GM12878 (cell line): ENCODE measurements around the gene PLPP6. TPM values are rescaled to one million over a fixed set of nuclear protein-coding genes. Genes with fewer than 3 reads are reported as not detected.
"Not testable (repeated sequence)": the region's sequence is repeated elsewhere in the genome, so short reads cannot be mapped to it uniquely, and the experiment has no call there.

Source experiments
- ATAC-seq: fragments of 200-7000 bp; cut with Tn5 transposase; 3 replicates; pipeline ENCODE4 v1.9.1; 2020; ENCODE audit warnings: mild to moderate bottlenecking, moderate library complexity
- BruUV-seq: library from RNA; stranded (reverse); fragments of 400-500 nt; replicated peaks from 2 replicates; lab custom pipeline; 2021; lab: Mats Ljungman, UMichigan
- CTCF ChIA-PET: fragments of 300-600 bp; sonication (Branson Sonifier 250); formaldehyde crosslinking; extraction: SDS; loops from one replicate; lab custom pipeline; 2021; ENCODE audit warnings: inconsistent platforms; lab: Yijun Ruan, JAX
- POLR2A ChIA-PET: fragments of 350-600 bp; formaldehyde crosslinking; extraction: SDS; loops from one replicate; lab custom pipeline; 2021; ENCODE audit warnings: inconsistent platforms; lab: Charles Lee
- RAD21 ChIA-PET: fragments of 300-600 bp; sonication (Branson Sonifier 250); formaldehyde crosslinking; loops from one replicate; lab custom pipeline; 2023; ENCODE audit warnings: antibody characterized with exemption; ENCODE audit not compliant: unreplicated experiment; lab: Charles Lee
- SMC1A ChIA-PET: fragments of 300-600 bp; sonication (Branson Sonifier 250); formaldehyde crosslinking; loops from one replicate; lab custom pipeline; 2023; ENCODE audit not compliant: unreplicated experiment, uncharacterized antibody; lab: Charles Lee
- DNase-seq: peaks from one replicate; pipeline ENCODE4 v3.0.0-alpha.2; 2011; ENCODE audit warnings: low read depth, low spot score
- FAIRE-seq: peaks from 3 replicates; lab custom pipeline; 2011; peaks lifted over from hg19 to GRCh38; lab: Jason Lieb, UNC
- H2AFZ ChIP-seq: 2 replicates; pipeline ENCODE4 v1.6.0; 2011; ENCODE audit warnings: low read depth, low read length, control low read depth; ENCODE audit not compliant: control insufficient read depth
- H3K27ac ChIP-seq: 2 replicates; pipeline ENCODE4 v1.5.1; 2011; ENCODE audit warnings: control low read depth; ENCODE audit not compliant: control insufficient read depth, insufficient read depth
- H3K27me3 ChIP-seq, 2 experiments: replicated peaks in 1 of 2; 2 replicates each; pipeline versions ENCODE4 v1.6.0 to v1.6.1; 2011; ENCODE audit warnings: low read length in 1 of 2; ENCODE audit not compliant: control insufficient read depth in 2 of 2, insufficient read depth in 2 of 2
- H3K36me3 ChIP-seq, 2 experiments: 2 replicates each; pipeline ENCODE4 v1.5.1; 2011; ENCODE audit warnings: low read length in 1 of 2; ENCODE audit not compliant: control insufficient read depth in 2 of 2, insufficient read depth in 2 of 2
- H3K4me1 ChIP-seq: 2 replicates; pipeline ENCODE4 v1.6.1; 2011; ENCODE audit warnings: mild to moderate bottlenecking, low read length, moderate library complexity, mixed read lengths; ENCODE audit not compliant: control insufficient read depth, insufficient read depth
- H3K4me2 ChIP-seq: 2 replicates; pipeline ENCODE4 v1.6.0; 2011; ENCODE audit warnings: control low read depth; ENCODE audit not compliant: control insufficient read depth, insufficient read depth
- H3K4me3 ChIP-seq: fragments of 200-600 bp; sonication (generic); 2 replicates; pipeline ENCODE4 v1.5.1; 2016
- H3K79me2 ChIP-seq: 2 replicates; pipeline ENCODE4 v1.6.0; 2011; ENCODE audit warnings: low read length; ENCODE audit not compliant: control insufficient read depth, insufficient read depth
- H3K9ac ChIP-seq: 2 replicates; pipeline ENCODE4 v1.8.0; 2011; ENCODE audit warnings: low read length, control low read depth, mixed read lengths; ENCODE audit not compliant: control insufficient read depth, insufficient read depth
- H3K9me3 ChIP-seq: replicated peaks from 3 replicates; pipeline ENCODE4 v1.5.1; 2011; ENCODE audit warnings: mild to moderate bottlenecking, low read length; ENCODE audit not compliant: control insufficient read depth, insufficient read depth
- H4K20me1 ChIP-seq: 2 replicates; pipeline ENCODE4 v1.6.0; 2011; ENCODE audit not compliant: control insufficient read depth, insufficient read depth
- BRCA1 ChIP-seq: IDR thresholded peaks from 2 replicates; pipeline ENCODE4 v1.6.1; 2011; ENCODE audit warnings: low read depth, low read length, improper control_type of control experiment
- CREM ChIP-seq: IDR thresholded peaks from 2 replicates; pipeline ENCODE4 v1.6.1; 2014; ENCODE audit warnings: antibody characterized with exemption, low read depth
- EED ChIP-seq: sonication (generic); IDR thresholded peaks from 2 replicates; pipeline ENCODE4 v1.6.1; 2016; ENCODE audit warnings: antibody characterized with exemption, low read depth
- SREBF1 ChIP-seq: IDR thresholded peaks from 2 replicates; pipeline ENCODE4 v1.6.1; 2012; ENCODE audit warnings: mild to moderate bottlenecking, low read length
- SREBF2 ChIP-seq: IDR thresholded peaks from 2 replicates; pipeline ENCODE4 v1.6.1; 2012; ENCODE audit warnings: mild to moderate bottlenecking, low read length
- STAT3 ChIP-seq: IDR thresholded peaks from 2 replicates; pipeline ENCODE4 v1.6.1; 2011; ENCODE audit warnings: low read depth, low read length, improper control_type of control experiment
- ZBED1 ChIP-seq: IDR thresholded peaks from 2 replicates; pipeline ENCODE4 v1.6.1; 2016; ENCODE audit warnings: borderline replicate concordance
- WGBS: methylation state at CpG from one replicate; pipeline ENCODE4 v1.1.6; 2016; ENCODE audit warnings: low lambda C conversion rate; ENCODE audit not compliant: insufficient replicate concordance, insufficient coverage; ENCODE audit errors: missing lambda C conversion rate; 5-methylcytosine and 5-hydroxymethylcytosine counted together
- in situ Hi-C: fragments of 300-500 bp; cut with MboI; formaldehyde crosslinking; loops from 9 replicates; pipeline ENCODE4 v1.14.3; 2018; ENCODE audit warnings: mixed read lengths
- intact Hi-C: fragments of 100-400 bp; cut with micrococcal nuclease; formaldehyde crosslinking; loops from one replicate; pipeline ENCODE4 v1.14.2; 2022; ENCODE audit not compliant: unreplicated experiment
- polyA plus RNA-seq, 11 experiments: library from polyadenylated mRNA; depleted of rRNA in 4 of 11; unstranded in 6 of 11; stranded (reverse) in 5 of 11; fragments of >200 nt; fragmentation: Nextera tagmentation in 4 of 11; fragmentation: Illumina TruSeq in 1 of 11; extraction: Ambion mirVana in 4 of 11; extraction: Trizol in 1 of 11; gene quantifications; 1 replicate in 1 of 11; 2 replicates in 10 of 11; pipeline versions ENCODE4 v1.2.1 to v1.2.3, GENCODE V29; 2011 to 2016; ENCODE audit warnings: inconsistent platforms in 2 of 11, missing spikeins in 2 of 11, low read depth in 1 of 11
- total RNA-seq, 4 experiments: library from RNA; depleted of rRNA in 3 of 4; stranded (reverse); fragments of >200 nt in 3 of 4; fragmentation: Illumina TruSeq in 1 of 4; extraction: Trizol in 1 of 4; gene quantifications; 2 replicates each; pipeline versions ENCODE4 v1.2.1 to v1.2.3, GENCODE V29; 2013 to 2021
- TF ChIP-seq, protein P1 (sequence below): fragments of 450-650 bp; IDR thresholded peaks from 2 replicates; pipeline ENCODE4 v1.6.1; 2018; ENCODE audit warnings: mild to moderate bottlenecking, low read depth, moderate library complexity; ENCODE audit not compliant: partially characterized antibody
- TF ChIP-seq, protein P2 (sequence below): IDR thresholded peaks from 2 replicates; pipeline ENCODE4 v1.6.1; 2012; ENCODE audit warnings: mild to moderate bottlenecking, low read depth, low read length

The PLPP6 gene
- total and polyA plus RNA-seq, 10 of the 15 experiments (the other 5 are each of a cell fraction or from before 2014, with no cell fraction given): 1.6 to 11.3 (median 6.9) TPM

DNA sequence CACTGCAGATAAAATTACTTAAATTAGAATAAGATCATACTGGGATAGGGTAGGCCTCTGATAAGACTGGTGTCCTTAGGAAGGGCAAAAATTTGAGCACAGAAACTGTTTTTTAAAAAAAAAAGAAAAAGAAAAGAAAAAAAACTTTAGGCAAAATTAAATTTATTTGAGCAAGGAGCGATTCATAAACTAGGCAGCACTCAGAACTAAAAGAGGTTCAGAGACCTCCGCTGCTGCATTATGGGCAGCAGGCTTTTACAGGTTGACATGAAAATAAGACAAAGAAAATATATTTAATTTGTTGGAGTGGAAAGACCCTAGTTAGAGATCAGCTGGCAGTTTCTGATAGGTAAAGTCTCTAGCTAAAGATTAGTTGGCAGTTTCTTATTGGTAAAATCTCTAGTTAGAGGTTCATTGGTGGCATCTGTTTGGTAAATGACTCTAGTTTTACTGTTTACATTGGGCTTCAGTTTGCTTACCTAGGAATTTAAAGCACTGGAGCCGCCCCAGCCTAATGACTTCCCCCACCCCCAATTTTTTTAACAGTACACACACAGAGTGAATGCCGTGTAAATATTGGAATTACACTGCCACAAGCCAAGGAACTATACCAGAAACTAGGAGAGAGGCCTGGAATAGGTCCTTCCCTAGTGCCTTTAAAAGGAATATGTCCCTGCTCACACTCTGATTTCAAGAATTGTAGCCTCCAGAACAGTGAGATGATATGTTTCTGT, 4.5 kb upstream of the PLPP6 start:
- ATAC-seq (no peak), DNase-seq (no peak), FAIRE-seq (no peak)
- no peak overlapping the region for H3K27ac ChIP-seq
- H2AFZ ChIP-seq: no peak overlapping the region
- no TSS peak for BruUV-seq
- H4K20me1 ChIP-seq: no peaks in the 10 kb centered on the region
- intact Hi-C loops (no loop called here), in situ Hi-C loops (no loop called here)
- peaks cover under 1% of the 10 kb centered on the region for H3K79me2 ChIP-seq
- H3K4me3 ChIP-seq: no peak overlapping the region
- RAD21 ChIA-PET: no interaction called here
- H3K36me3 ChIP-seq: no peaks in the 10 kb centered on the region
- H3K9ac ChIP-seq: no peak overlapping the region
- no peak overlapping the region for H3K4me2 ChIP-seq
- TF ChIP-seq, protein P1, sequence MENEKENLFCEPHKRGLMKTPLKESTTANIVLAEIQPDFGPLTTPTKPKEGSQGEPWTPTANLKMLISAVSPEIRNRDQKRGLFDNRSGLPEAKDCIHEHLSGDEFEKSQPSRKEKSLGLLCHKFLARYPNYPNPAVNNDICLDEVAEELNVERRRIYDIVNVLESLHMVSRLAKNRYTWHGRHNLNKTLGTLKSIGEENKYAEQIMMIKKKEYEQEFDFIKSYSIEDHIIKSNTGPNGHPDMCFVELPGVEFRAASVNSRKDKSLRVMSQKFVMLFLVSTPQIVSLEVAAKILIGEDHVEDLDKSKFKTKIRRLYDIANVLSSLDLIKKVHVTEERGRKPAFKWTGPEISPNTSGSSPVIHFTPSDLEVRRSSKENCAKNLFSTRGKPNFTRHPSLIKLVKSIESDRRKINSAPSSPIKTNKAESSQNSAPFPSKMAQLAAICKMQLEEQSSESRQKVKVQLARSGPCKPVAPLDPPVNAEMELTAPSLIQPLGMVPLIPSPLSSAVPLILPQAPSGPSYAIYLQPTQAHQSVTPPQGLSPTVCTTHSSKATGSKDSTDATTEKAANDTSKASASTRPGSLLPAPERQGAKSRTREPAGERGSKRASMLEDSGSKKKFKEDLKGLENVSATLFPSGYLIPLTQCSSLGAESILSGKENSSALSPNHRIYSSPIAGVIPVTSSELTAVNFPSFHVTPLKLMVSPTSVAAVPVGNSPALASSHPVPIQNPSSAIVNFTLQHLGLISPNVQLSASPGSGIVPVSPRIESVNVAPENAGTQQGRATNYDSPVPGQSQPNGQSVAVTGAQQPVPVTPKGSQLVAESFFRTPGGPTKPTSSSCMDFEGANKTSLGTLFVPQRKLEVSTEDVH: no peak
- TF ChIP-seq, protein P2, sequence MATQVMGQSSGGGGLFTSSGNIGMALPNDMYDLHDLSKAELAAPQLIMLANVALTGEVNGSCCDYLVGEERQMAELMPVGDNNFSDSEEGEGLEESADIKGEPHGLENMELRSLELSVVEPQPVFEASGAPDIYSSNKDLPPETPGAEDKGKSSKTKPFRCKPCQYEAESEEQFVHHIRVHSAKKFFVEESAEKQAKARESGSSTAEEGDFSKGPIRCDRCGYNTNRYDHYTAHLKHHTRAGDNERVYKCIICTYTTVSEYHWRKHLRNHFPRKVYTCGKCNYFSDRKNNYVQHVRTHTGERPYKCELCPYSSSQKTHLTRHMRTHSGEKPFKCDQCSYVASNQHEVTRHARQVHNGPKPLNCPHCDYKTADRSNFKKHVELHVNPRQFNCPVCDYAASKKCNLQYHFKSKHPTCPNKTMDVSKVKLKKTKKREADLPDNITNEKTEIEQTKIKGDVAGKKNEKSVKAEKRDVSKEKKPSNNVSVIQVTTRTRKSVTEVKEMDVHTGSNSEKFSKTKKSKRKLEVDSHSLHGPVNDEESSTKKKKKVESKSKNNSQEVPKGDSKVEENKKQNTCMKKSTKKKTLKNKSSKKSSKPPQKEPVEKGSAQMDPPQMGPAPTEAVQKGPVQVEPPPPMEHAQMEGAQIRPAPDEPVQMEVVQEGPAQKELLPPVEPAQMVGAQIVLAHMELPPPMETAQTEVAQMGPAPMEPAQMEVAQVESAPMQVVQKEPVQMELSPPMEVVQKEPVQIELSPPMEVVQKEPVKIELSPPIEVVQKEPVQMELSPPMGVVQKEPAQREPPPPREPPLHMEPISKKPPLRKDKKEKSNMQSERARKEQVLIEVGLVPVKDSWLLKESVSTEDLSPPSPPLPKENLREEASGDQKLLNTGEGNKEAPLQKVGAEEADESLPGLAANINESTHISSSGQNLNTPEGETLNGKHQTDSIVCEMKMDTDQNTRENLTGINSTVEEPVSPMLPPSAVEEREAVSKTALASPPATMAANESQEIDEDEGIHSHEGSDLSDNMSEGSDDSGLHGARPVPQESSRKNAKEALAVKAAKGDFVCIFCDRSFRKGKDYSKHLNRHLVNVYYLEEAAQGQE: no peak
- TF ChIP-seq ZBED1 (no peak), EED (no peak), SREBF1 (no peak), SREBF2 (no peak), STAT3 (no peak), CREM (no peak), BRCA1 (no peak)
- CTCF ChIA-PET: interaction anchor here (2.0 kb wide), 1 partner anchor 8 kb away, joined by 6 read pairs; the partner anchor contains the start of gene SPATA6L
- peaks cover 3% of the 10 kb centered on the region for H3K4me1 ChIP-seq
- SMC1A ChIA-PET: interaction anchor here (0.6 kb wide), 1 partner anchor 102 kb away, joined by 3 read pairs; no protein-coding TSS in a partner anchor
- POLR2A ChIA-PET: no interaction called here
- 94% methylated on average over 4 of the region's 4 CpGs for WGBS
- H3K9me3 ChIP-seq: no peaks in the 10 kb centered on the region
- H3K27me3 ChIP-seq: no peaks in the 10 kb centered on the region

DNA sequence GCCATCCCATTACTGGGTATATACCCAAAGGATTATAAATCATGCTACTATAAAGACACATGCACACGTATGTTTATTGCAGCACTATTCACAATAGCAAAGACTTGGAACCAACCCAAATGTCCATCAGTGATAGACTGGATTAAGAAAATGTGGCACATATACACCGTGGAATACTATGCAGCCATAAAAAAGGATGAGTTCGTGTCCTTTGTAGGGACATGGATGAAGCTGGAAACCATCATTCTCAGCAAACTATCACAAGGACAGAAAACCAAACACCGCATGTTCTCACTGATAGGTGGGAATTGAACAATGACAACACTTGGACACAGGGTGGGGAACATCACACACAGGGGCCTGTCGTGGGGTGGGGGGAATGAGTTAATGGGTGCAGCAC, 1.4 kb upstream of the PLPP6 start:
- BruUV-seq, ATAC-seq, H3K27ac ChIP-seq, H3K4me2 ChIP-seq, DNase-seq, H3K27me3 ChIP-seq, in situ Hi-C loops, H3K9me3 ChIP-seq, POLR2A ChIA-PET, H3K4me3 ChIP-seq, H3K79me2 ChIP-seq, FAIRE-seq, H2AFZ ChIP-seq, H4K20me1 ChIP-seq, RAD21 ChIA-PET, H3K9ac ChIP-seq, H3K36me3 ChIP-seq: not testable (repeated sequence)
- ChIA-PET CTCF (interaction anchor here (0.6 to 1.0 kb wide), 2 partner anchors 16 to 834 kb away, joined by 3 read pairs; no protein-coding TSS in a partner anchor), SMC1A (interaction anchor here (1.6 to 2.1 kb wide), 3 partner anchors 24 to 79 kb away, joined by 4 to 5 read pairs (median 4); no protein-coding TSS in a partner anchor)
- 100% methylated on average over 4 of the region's 5 CpGs for WGBS
- H3K4me1 ChIP-seq: peaks cover 21% of the 10 kb centered on the region
- intact Hi-C loops: loop anchor here (10.0 kb wide), 1 partner anchor 784 kb away; no protein-coding TSS in a partner anchor
